Stimulated activated CD4-positive, alpha-beta T cell treated with anti-CD3 and anti-CD28 coated beads, Interleukin-12 subunit alpha, Interleukin-12 subunit beta, amount 100 ng/mL, for 4 hours (primary cell): ENCODE data around the gene USP19.

Experiments
- DNase-seq: peaks from one replicate; pipeline ENCODE4 v3.0.0-alpha.2; 2020

USP19 gene

GRCh38 chr3:49132437-49133225 lies 12.0 kb upstream of the USP19 start, which contains the start of gene LAMB2:
Gene LAMB2, minus strand, starts transcription at chr3:49133050. Its CDS starts 183 bp downstream, at chr3:49132867.
- DNase-seq, result no peak

GRCh38 chr3:49132073-49132436 lies 11.4 kb upstream of the USP19 start:
- DNase-seq, result no peak

- DNase-seq, result no peak
Observed at GRCh38 chr3:49131576-49131975, 11.0 kb upstream of the USP19 start.

- DNase-seq, result no peak
Observed at GRCh38 chr3:49131040-49131439, 10.4 kb upstream of the USP19 start.

- no peak for DNase-seq
Observed at GRCh38 chr3:49124991-49125670, 4.5 kb upstream of the USP19 start.

- no peak for DNase-seq
Observed at GRCh38 chr3:49124203-49124602, 3.6 kb upstream of the USP19 start.

- DNase-seq, result no peak
Observed at GRCh38 chr3:49123687-49124086, 3.1 kb upstream of the USP19 start.

GRCh38 chr3:49122886-49123545 lies 2.4 kb upstream of the USP19 start:
- no peak for DNase-seq

GRCh38 chr3:49122451-49122850 lies 1.8 kb upstream of the USP19 start:
- DNase-seq, result no peak

- no peak for DNase-seq
Observed at GRCh38 chr3:49122022-49122421, 1.4 kb upstream of the USP19 start.

GRCh38 chr3:49121132-49121736 lies 611 bp upstream of the USP19 start:
- no peak for DNase-seq

GRCh38 chr3:49120096-49120437 lies 556 bp downstream of the USP19 start:
- no peak for DNase-seq

- DNase-seq, result no peak
Observed at GRCh38 chr3:49119439-49119838, 1.2 kb downstream of the USP19 start.

GRCh38 chr3:49119036-49119435 lies 1.6 kb downstream of the USP19 start:
- no peak for DNase-seq

GRCh38 chr3:49112262-49112661 lies 8.4 kb downstream of the USP19 start:
- DNase-seq, result no peak

- DNase-seq, result no peak
Observed at GRCh38 chr3:49111347-49111746, 9.3 kb downstream of the USP19 start.

GRCh38 chr3:49110780-49111179 lies 9.8 kb downstream of the USP19 start:
- no peak for DNase-seq

GRCh38 chr3:49108346-49108745 lies 12.3 kb downstream of the USP19 start:
- DNase-seq, result no peak

GRCh38 chr3:49104427-49105291 lies 16.0 kb downstream of the USP19 start, which contains the start of gene QARS1:
Gene QARS1, minus strand, starts transcription at chr3:49104757. Its CDS starts 24 bp downstream, at chr3:49104733.
- DNase-seq, result peak; percentile 85

GRCh38 chr3:49104052-49104426 lies 16.6 kb downstream of the USP19 start:
- no peak for DNase-seq

GRCh38 chr3:49100046-49100615 lies 20.5 kb downstream of the USP19 start:
- no peak for DNase-seq
